ENCODE results near the gene DKC1. TPM values are rescaled to one million over a fixed set of nuclear protein-coding genes. Genes with fewer than 3 reads are reported as not detected.

Gene DKC1
- total and polyA plus RNA-seq, 2 of the 13 experiments (the other 11 are each of a cell fraction or from before 2014, with no cell fraction given) = 61.6 to 102 TPM

DNA sequence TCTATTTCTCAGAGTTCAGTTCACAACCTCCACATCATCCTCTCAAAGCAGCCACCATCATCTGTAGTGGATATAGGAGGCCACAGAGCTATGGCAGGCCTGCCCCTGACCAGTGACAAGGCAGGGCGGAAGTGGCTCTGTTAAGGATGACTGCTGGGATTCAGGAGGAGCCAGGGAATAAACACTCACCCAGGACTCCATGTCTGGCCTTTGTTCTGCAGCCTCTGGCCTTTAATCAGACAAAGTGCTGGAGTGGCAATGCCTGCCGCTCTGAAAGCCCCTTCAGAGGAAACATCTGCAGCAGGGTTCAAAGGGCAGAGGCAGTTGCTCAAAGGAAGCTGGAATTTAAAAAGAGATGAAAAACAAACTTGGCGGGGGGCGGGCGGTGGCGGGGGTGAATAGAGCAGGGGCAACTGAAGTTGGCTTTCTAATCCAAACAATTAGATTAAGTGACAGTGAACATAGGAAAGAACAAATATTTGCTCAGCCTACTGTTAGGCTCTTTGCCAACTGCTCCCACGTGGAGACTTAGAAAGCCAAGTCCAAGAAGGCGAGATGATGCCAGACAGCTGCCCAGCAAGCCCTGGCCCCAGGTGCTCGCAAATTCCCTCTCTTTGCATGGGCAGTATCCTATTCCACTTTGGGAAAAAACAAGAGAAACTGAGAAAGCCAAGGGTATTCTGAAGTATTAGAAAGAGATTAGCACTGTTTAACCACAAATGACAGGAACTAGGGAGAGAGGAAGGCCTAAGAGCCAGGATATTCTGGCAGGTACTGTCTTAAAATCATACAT is 37.1 kb downstream of the DKC1 start (continued):
- peak; percentile 4; the same call in 1 of the 2 replicates for TF ChIP-seq FOSL2 (CRISPR knock-in tag; IDR thresholded peaks at IDR 0.05)
- TF ChIP-seq NR2C2 (CRISPR knock-in tag; IDR thresholded peaks at IDR 0.05; ENCODE audit: borderline replicate concordance) = peak; percentile 63; the same call in 1 of the 2 replicates
- TF ChIP-seq, protein P1, sequence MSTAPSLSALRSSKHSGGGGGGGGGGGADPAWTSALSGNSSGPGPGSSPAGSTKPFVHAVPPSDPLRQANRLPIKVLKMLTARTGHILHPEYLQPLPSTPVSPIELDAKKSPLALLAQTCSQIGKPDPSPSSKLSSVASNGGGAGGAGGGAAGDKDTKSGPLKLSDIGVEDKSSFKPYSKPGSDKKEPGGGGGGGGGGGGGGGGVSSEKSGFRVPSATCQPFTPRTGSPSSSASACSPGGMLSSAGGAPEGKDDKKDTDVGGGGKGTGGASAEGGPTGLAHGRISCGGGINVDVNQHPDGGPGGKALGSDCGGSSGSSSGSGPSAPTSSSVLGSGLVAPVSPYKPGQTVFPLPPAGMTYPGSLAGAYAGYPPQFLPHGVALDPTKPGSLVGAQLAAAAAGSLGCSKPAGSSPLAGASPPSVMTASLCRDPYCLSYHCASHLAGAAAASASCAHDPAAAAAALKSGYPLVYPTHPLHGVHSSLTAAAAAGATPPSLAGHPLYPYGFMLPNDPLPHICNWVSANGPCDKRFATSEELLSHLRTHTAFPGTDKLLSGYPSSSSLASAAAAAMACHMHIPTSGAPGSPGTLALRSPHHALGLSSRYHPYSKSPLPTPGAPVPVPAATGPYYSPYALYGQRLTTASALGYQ (CRISPR knock-in tag; IDR thresholded peaks at IDR 0.05) = peak; percentile 29; the same call in 1 of the 2 replicates
- no peak for TF ChIP-seq SYNCRIP (IDR thresholded peaks at IDR 0.05; ENCODE audit: insufficient read depth, low read depth, low read length)
- TF ChIP-seq, protein P2, sequence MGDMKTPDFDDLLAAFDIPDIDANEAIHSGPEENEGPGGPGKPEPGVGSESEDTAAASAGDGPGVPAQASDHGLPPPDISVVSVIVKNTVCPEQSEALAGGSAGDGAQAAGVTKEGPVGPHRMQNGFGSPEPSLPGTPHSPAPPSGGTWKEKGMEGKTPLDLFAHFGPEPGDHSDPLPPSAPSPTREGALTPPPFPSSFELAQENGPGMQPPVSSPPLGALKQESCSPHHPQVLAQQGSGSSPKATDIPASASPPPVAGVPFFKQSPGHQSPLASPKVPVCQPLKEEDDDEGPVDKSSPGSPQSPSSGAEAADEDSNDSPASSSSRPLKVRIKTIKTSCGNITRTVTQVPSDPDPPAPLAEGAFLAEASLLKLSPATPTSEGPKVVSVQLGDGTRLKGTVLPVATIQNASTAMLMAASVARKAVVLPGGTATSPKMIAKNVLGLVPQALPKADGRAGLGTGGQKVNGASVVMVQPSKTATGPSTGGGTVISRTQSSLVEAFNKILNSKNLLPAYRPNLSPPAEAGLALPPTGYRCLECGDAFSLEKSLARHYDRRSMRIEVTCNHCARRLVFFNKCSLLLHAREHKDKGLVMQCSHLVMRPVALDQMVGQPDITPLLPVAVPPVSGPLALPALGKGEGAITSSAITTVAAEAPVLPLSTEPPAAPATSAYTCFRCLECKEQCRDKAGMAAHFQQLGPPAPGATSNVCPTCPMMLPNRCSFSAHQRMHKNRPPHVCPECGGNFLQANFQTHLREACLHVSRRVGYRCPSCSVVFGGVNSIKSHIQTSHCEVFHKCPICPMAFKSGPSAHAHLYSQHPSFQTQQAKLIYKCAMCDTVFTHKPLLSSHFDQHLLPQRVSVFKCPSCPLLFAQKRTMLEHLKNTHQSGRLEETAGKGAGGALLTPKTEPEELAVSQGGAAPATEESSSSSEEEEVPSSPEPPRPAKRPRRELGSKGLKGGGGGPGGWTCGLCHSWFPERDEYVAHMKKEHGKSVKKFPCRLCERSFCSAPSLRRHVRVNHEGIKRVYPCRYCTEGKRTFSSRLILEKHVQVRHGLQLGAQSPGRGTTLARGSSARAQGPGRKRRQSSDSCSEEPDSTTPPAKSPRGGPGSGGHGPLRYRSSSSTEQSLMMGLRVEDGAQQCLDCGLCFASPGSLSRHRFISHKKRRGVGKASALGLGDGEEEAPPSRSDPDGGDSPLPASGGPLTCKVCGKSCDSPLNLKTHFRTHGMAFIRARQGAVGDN (CRISPR knock-in tag; IDR thresholded peaks at IDR 0.05) = peak; percentile 28; the same call in 1 of the 2 replicates
- TF ChIP-seq, protein P3, sequence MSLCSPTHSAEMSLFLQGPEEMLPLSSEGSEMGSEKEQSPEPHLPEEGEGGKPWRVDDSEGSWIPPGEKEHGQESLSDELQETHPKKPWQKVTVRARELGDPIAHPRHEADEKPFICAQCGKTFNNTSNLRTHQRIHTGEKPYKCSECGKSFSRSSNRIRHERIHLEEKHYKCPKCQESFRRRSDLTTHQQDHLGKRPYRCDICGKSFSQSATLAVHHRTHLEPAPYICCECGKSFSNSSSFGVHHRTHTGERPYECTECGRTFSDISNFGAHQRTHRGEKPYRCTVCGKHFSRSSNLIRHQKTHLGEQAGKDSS (CRISPR knock-in tag; IDR thresholded peaks at IDR 0.05; ENCODE audit: borderline replicate concordance, low read depth) = no peak
- TF ChIP-seq, protein P4, sequence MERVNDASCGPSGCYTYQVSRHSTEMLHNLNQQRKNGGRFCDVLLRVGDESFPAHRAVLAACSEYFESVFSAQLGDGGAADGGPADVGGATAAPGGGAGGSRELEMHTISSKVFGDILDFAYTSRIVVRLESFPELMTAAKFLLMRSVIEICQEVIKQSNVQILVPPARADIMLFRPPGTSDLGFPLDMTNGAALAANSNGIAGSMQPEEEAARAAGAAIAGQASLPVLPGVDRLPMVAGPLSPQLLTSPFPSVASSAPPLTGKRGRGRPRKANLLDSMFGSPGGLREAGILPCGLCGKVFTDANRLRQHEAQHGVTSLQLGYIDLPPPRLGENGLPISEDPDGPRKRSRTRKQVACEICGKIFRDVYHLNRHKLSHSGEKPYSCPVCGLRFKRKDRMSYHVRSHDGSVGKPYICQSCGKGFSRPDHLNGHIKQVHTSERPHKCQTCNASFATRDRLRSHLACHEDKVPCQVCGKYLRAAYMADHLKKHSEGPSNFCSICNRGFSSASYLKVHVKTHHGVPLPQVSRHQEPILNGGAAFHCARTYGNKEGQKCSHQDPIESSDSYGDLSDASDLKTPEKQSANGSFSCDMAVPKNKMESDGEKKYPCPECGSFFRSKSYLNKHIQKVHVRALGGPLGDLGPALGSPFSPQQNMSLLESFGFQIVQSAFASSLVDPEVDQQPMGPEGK (CRISPR knock-in tag; IDR thresholded peaks at IDR 0.05) = peak; percentile 86
- TF ChIP-seq PHF21A (CRISPR knock-in tag; IDR thresholded peaks at IDR 0.05) = peak; percentile 76
- TF ChIP-seq, protein P5, sequence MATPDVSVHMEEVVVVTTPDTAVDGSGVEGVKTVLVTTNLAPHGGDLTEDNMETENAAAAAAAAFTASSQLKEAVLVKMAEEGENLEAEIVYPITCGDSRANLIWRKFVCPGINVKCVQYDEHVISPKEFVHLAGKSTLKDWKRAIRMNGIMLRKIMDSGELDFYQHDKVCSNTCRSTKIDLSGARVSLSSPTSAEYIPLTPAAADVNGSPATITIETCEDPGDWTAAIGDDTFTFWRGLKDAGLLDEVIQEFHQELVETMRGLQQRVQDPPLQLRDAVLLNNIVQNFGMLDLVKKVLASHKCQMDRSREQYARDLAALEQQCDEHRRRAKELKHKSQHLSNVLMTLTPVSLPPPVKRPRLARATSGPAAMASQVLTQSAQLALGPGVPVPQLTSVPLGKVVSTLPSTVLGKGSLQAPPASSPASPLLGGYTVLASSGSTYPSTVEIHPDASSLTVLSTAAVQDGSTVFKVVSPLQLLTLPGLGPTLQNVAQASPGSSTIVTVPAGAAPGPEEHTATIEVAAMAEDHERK (CRISPR knock-in tag; IDR thresholded peaks at IDR 0.05; ENCODE audit: low read depth) = no peak
- no peak for TF ChIP-seq RNF2 (conservative IDR thresholded peaks at IDR 0.05; ENCODE audit: low read depth)
- TF ChIP-seq FOXA3 (CRISPR knock-in tag; IDR thresholded peaks at IDR 0.05) = peak; percentile 61
- TF ChIP-seq ZNF263 (CRISPR knock-in tag; IDR thresholded peaks at IDR 0.05) = peak; percentile 83
- TF ChIP-seq, protein P6, sequence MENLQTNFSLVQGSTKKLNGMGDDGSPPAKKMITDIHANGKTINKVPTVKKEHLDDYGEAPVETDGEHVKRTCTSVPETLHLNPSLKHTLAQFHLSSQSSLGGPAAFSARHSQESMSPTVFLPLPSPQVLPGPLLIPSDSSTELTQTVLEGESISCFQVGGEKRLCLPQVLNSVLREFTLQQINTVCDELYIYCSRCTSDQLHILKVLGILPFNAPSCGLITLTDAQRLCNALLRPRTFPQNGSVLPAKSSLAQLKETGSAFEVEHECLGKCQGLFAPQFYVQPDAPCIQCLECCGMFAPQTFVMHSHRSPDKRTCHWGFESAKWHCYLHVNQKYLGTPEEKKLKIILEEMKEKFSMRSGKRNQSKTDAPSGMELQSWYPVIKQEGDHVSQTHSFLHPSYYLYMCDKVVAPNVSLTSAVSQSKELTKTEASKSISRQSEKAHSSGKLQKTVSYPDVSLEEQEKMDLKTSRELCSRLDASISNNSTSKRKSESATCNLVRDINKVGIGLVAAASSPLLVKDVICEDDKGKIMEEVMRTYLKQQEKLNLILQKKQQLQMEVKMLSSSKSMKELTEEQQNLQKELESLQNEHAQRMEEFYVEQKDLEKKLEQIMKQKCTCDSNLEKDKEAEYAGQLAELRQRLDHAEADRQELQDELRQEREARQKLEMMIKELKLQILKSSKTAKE (CRISPR knock-in tag; IDR thresholded peaks at IDR 0.05; ENCODE audit: borderline replicate concordance) = peak; percentile 45; the same call in 1 of the 2 replicates
- TF ChIP-seq SAP130 (CRISPR knock-in tag; IDR thresholded peaks at IDR 0.05; ENCODE audit: low read depth) = peak; percentile 58

Data from HepG2 (cell line).